DOHH2 (cell line): ENCODE results near the gene EPB41L4B.

Experiments used
- H3F3A ChIP-seq: fragments of 200-600 bp; sonication (generic), shearing (Covaris generic); 2 replicates; pipeline ENCODE4 v1.6.0; 2016; ENCODE audit warnings: antibody characterized with exemption, mild to moderate bottlenecking; ENCODE audit not compliant: control insufficient read depth, insufficient read depth
- H3K27ac ChIP-seq: fragments of 200-600 bp; sonication (generic); 2 replicates; pipeline ENCODE4 v1.5.1; 2014; ENCODE audit warnings: low read depth, mild to moderate bottlenecking, low read length, moderate library complexity
- H3K27me3 ChIP-seq: fragments of 200-600 bp; sonication (generic); 2 replicates; pipeline ENCODE4 v1.6.1; 2014; ENCODE audit warnings: mild to moderate bottlenecking, low read length, mixed read lengths; ENCODE audit not compliant: control insufficient read depth
- H3K36me3 ChIP-seq: fragments of 200-600 bp; sonication (generic); 2 replicates; pipeline ENCODE4 v1.6.1; 2014; ENCODE audit warnings: mild to moderate bottlenecking, low read length, moderate library complexity, mixed read lengths; ENCODE audit not compliant: control insufficient read depth
- H3K4me1 ChIP-seq: fragments of 200-600 bp; sonication (generic); 2 replicates; pipeline ENCODE4 v1.6.1; 2014; ENCODE audit warnings: mild to moderate bottlenecking, low read length, mixed read lengths; ENCODE audit not compliant: control insufficient read depth
- H3K4me2 ChIP-seq: fragments of 200-600 bp; sonication (generic); 2 replicates; pipeline ENCODE4 v1.6.0; 2014; ENCODE audit warnings: mild to moderate bottlenecking, low read length, moderate library complexity
- H3K4me3 ChIP-seq: fragments of 200-600 bp; sonication (generic); 2 replicates; pipeline ENCODE4 v1.5.1; 2014; ENCODE audit warnings: mild to moderate bottlenecking, low read length, mixed read lengths
- H3K79me2 ChIP-seq: fragments of 200-600 bp; sonication (generic); 2 replicates; pipeline ENCODE4 v1.6.1; 2014; ENCODE audit warnings: mild to moderate bottlenecking, low read length, mixed read lengths; ENCODE audit not compliant: control insufficient read depth
- H3K9me2 ChIP-seq: fragments of 200-600 bp; sonication (generic); replicated peaks from 2 replicates; pipeline ENCODE4 v1.6.1; 2014; ENCODE audit warnings: mild to moderate bottlenecking, low read length, mixed read lengths; ENCODE audit not compliant: control insufficient read depth
- H3K9me3 ChIP-seq: fragments of 200-600 bp; sonication (generic); 2 replicates; pipeline ENCODE4 v1.6.1; 2014; ENCODE audit warnings: antibody characterized with exemption, low read length, mixed read lengths; ENCODE audit not compliant: control insufficient read depth, insufficient read depth
- H4K20me1 ChIP-seq: fragments of 200-600 bp; sonication (generic); 2 replicates; pipeline ENCODE4 v1.6.0; 2014; ENCODE audit warnings: low read depth, mild to moderate bottlenecking, antibody characterized with exemption, low read length, moderate library complexity; ENCODE audit not compliant: control insufficient read depth, insufficient read depth
- EZH2phosphoT487 ChIP-seq: fragments of 200-600 bp; sonication (generic); IDR thresholded peaks from 2 replicates; pipeline ENCODE4 v1.6.1; 2017; ENCODE audit warnings: borderline replicate concordance, mild to moderate bottlenecking, antibody characterized with exemption, low read length, moderate library complexity, mixed read lengths
- TF ChIP-seq, protein P1 (sequence below): fragments of 200-600 bp; sonication (generic); IDR thresholded peaks from one replicate; pipeline ENCODE4 v1.5.1; 2014; ENCODE audit warnings: antibody characterized with exemption, mild to moderate bottlenecking, low read depth, low read length; ENCODE audit not compliant: poor library complexity, severe bottlenecking

Gene EPB41L4B

GRCh38 chr9:109290385-109290784 is 30.5 kb downstream of the EPB41L4B start:
- H3K4me2 ChIP-seq, result no peak overlapping the region
- TF ChIP-seq, protein P1, sequence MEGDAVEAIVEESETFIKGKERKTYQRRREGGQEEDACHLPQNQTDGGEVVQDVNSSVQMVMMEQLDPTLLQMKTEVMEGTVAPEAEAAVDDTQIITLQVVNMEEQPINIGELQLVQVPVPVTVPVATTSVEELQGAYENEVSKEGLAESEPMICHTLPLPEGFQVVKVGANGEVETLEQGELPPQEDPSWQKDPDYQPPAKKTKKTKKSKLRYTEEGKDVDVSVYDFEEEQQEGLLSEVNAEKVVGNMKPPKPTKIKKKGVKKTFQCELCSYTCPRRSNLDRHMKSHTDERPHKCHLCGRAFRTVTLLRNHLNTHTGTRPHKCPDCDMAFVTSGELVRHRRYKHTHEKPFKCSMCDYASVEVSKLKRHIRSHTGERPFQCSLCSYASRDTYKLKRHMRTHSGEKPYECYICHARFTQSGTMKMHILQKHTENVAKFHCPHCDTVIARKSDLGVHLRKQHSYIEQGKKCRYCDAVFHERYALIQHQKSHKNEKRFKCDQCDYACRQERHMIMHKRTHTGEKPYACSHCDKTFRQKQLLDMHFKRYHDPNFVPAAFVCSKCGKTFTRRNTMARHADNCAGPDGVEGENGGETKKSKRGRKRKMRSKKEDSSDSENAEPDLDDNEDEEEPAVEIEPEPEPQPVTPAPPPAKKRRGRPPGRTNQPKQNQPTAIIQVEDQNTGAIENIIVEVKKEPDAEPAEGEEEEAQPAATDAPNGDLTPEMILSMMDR, result no peak
- TF ChIP-seq EZH2phosphoT487, result no peak
- no peaks in the 10 kb centered on the region for H3K9me2 ChIP-seq
- H3K79me2 ChIP-seq, result no peaks in the 10 kb centered on the region
- no peaks in the 10 kb centered on the region for H3K9me3 ChIP-seq
- no peaks in the 10 kb centered on the region for H3K36me3 ChIP-seq
- H3F3A ChIP-seq, result no peaks in the 10 kb centered on the region
- no peak overlapping the region for H3K27ac ChIP-seq
- no peak overlapping the region for H3K4me3 ChIP-seq
- H4K20me1 ChIP-seq, result no peaks in the 10 kb centered on the region
- no peaks in the 10 kb centered on the region for H3K27me3 ChIP-seq
- H3K4me1 ChIP-seq, result no peaks in the 10 kb centered on the region

GRCh38 chr9:109289931-109290330 is 30.9 kb downstream of the EPB41L4B start:
- Histone ChIP-seq H3K27ac (no peak overlapping the region), H3K79me2 (no peaks in the 10 kb centered on the region), H3K36me3 (no peaks in the 10 kb centered on the region), H3K4me1 (no peaks in the 10 kb centered on the region), H3K4me3 (no peak overlapping the region), H4K20me1 (no peaks in the 10 kb centered on the region), H3K9me3 (no peaks in the 10 kb centered on the region), H3K9me2 (no peaks in the 10 kb centered on the region), H3F3A (no peaks in the 10 kb centered on the region), H3K4me2 (no peak overlapping the region), H3K27me3 (no peaks in the 10 kb centered on the region)
- no peak for TF ChIP-seq EZH2phosphoT487
- TF ChIP-seq, protein P1, result no peak

DNA sequence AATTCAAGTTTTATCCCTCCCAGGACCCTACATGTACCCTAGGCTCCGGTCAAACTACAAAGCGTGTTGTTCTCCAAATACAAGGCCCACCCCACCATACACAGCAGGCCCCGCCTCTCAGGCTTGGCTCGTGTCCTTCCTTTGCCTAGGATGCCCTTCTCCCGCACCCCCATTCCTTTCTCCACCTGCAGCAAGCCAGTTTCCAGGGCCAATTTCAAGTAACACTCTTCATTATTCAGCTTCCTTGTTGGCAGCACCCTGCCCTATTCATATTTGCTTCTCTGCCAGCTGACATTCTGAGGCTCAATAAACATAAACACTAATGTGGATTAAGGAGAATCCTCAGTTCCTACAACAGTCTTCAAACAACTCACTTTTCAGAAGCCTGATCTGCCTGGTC is 31.7 kb downstream of the EPB41L4B start:
- Histone ChIP-seq H3K27ac (no peak overlapping the region), H3K4me1 (no peaks in the 10 kb centered on the region), H3K27me3 (no peaks in the 10 kb centered on the region), H3K36me3 (no peaks in the 10 kb centered on the region), H3K79me2 (no peaks in the 10 kb centered on the region), H3F3A (no peaks in the 10 kb centered on the region), H4K20me1 (no peaks in the 10 kb centered on the region), H3K9me2 (no peaks in the 10 kb centered on the region), H3K4me3 (no peak overlapping the region), H3K4me2 (no peak overlapping the region), H3K9me3 (no peaks in the 10 kb centered on the region)
- TF ChIP-seq EZH2phosphoT487, result no peak
- TF ChIP-seq, protein P1, result no peak

DNA sequence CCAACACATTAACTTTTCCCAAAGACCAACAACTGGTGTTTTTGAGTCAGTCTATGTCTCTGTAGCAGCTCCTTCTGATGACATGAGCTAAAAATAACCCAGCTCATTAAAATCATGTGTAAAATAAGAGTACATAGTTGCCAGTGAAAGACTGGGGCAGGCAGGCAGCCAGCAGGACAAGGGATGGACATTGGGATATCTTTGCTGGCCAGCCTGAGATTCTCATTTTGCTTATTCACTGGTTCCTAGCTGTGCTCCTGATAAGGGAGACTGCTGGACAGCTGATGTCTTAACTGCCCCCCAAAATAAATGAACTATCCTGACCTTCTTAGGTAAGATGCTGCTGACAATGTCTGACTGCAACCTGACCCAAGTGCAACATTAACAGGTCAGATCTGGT is 33.9 kb downstream of the EPB41L4B start:
- Histone ChIP-seq H3K9me2 (no peaks in the 10 kb centered on the region), H3K36me3 (no peaks in the 10 kb centered on the region), H4K20me1 (no peaks in the 10 kb centered on the region), H3K27ac (no peak overlapping the region), H3K27me3 (no peaks in the 10 kb centered on the region), H3K4me2 (no peak overlapping the region), H3K4me1 (no peaks in the 10 kb centered on the region), H3F3A (no peaks in the 10 kb centered on the region), H3K79me2 (no peaks in the 10 kb centered on the region), H3K9me3 (no peaks in the 10 kb centered on the region), H3K4me3 (no peak overlapping the region)
- TF ChIP-seq, protein P1, result no peak
- TF ChIP-seq EZH2phosphoT487, result no peak
